DOHH2 (cell line): Measurements from ENCODE around the gene AMBRA1.
A peak's percentile ranks its signal among the peaks of the same experiment; 100 is the strongest.

Source experiments
- EZH2phosphoT487 ChIP-seq: fragments of 200-600 bp; sonication (generic); IDR thresholded peaks from 2 replicates; pipeline ENCODE4 v1.6.1; 2017; ENCODE audit warnings: borderline replicate concordance, mild to moderate bottlenecking, antibody characterized with exemption, low read length, moderate library complexity, mixed read lengths
- TF ChIP-seq, protein P1 (sequence below): fragments of 200-600 bp; sonication (generic); IDR thresholded peaks from one replicate; pipeline ENCODE4 v1.5.1; 2014; ENCODE audit warnings: antibody characterized with exemption, mild to moderate bottlenecking, low read depth, low read length; ENCODE audit not compliant: poor library complexity, severe bottlenecking

DNA sequence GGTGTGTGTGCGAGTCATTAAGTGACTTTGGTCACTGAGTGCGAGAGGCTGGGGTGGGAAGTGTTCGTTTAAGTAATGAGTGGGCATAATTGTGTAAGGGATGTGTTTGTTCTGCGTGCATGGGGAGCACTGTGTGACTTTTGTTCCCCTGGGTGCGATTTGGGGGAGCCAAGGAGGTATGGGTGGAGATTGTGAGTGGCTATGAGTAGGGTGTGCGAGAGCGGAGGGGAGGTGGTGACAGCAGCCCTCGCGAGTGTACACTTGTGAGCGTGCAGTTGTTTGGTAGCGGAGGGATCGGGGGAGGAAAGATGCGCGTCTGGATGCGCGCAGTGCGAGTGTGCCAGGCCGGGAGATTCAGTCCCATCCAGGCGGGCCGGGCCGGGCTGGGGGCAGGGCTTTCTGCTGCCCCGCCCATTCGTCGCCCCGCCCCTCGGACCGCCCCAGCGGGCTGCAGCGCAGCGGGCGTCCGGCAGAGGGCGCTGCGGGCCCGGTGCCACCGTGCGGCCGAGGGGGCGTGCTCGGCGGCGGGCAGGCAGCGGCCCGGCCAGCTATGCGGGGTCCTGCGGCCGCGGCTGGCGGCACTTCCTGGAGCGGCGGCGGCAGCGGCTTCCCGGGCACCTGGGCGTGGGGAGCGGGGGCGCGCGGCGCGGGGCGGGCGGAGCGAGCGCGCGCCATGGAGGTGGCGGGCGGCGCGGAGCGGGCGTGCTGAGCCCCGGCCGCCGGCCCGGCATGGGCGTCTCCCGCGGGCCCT is 246.8 kb downstream of the AMBRA1 start, which contains the start of gene DGKZ:
- TF ChIP-seq, protein P1, sequence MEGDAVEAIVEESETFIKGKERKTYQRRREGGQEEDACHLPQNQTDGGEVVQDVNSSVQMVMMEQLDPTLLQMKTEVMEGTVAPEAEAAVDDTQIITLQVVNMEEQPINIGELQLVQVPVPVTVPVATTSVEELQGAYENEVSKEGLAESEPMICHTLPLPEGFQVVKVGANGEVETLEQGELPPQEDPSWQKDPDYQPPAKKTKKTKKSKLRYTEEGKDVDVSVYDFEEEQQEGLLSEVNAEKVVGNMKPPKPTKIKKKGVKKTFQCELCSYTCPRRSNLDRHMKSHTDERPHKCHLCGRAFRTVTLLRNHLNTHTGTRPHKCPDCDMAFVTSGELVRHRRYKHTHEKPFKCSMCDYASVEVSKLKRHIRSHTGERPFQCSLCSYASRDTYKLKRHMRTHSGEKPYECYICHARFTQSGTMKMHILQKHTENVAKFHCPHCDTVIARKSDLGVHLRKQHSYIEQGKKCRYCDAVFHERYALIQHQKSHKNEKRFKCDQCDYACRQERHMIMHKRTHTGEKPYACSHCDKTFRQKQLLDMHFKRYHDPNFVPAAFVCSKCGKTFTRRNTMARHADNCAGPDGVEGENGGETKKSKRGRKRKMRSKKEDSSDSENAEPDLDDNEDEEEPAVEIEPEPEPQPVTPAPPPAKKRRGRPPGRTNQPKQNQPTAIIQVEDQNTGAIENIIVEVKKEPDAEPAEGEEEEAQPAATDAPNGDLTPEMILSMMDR = peak; percentile 45
- TF ChIP-seq EZH2phosphoT487 = no peak
